Measurements from ENCODE around the gene CPNE9.

- TF ChIP-seq CTCF (IDR thresholded peaks at IDR 0.05) (no peak), EZH2phosphoT487 (IDR thresholded peaks at IDR 0.05) (no peak), EZH2 (IDR thresholded peaks at IDR 0.05) (no peak)
Measured at GRCh38 chr3:9660972-9661371, 42.7 kb upstream of the CPNE9 start.

All from neural progenitor cell (in vitro differentiated cells).